GM20000 (cell line): Measurements from ENCODE around the gene CPTP.
"Not testable (repeated sequence)": the region's sequence is repeated elsewhere in the genome, so short reads cannot be mapped to it uniquely, and the experiment has no call there.

Experiments
- DNase-seq: peaks from one replicate; pipeline ENCODE4 v3.0.0; 2012; ENCODE audit warnings: low spot score
- TF ChIP-seq, protein P1 (sequence below): IDR thresholded peaks from 2 replicates; pipeline ENCODE4 v1.5.1; 2012; ENCODE audit warnings: mild to moderate bottlenecking, control low read depth; ENCODE audit errors: extremely low read depth, missing control alignments

CPTP gene

DNA sequence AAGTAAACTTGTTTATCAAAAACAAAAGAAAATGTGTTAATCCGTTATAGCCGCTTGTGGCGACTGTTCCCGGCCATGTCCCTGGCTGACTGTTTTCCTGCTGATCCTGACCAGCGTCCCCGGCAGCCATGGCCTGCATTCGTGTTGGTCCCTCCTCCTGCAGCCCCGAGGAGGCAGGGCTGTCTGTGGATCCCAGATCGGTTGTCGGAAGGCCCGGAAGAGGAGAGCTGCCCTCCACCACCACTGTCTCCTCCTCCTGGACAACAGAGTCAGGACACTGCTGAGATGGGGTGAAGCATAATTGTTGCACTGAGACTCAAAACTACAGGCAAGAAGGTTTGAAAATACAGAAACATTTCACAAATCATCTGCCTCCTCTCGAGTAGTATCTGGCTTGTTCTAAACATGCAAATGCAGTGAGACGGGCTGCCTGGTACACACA lies 37.4 kb downstream of the CPTP start:
- TF ChIP-seq, protein P1, sequence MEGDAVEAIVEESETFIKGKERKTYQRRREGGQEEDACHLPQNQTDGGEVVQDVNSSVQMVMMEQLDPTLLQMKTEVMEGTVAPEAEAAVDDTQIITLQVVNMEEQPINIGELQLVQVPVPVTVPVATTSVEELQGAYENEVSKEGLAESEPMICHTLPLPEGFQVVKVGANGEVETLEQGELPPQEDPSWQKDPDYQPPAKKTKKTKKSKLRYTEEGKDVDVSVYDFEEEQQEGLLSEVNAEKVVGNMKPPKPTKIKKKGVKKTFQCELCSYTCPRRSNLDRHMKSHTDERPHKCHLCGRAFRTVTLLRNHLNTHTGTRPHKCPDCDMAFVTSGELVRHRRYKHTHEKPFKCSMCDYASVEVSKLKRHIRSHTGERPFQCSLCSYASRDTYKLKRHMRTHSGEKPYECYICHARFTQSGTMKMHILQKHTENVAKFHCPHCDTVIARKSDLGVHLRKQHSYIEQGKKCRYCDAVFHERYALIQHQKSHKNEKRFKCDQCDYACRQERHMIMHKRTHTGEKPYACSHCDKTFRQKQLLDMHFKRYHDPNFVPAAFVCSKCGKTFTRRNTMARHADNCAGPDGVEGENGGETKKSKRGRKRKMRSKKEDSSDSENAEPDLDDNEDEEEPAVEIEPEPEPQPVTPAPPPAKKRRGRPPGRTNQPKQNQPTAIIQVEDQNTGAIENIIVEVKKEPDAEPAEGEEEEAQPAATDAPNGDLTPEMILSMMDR, result no peak
- no peak for DNase-seq

DNA sequence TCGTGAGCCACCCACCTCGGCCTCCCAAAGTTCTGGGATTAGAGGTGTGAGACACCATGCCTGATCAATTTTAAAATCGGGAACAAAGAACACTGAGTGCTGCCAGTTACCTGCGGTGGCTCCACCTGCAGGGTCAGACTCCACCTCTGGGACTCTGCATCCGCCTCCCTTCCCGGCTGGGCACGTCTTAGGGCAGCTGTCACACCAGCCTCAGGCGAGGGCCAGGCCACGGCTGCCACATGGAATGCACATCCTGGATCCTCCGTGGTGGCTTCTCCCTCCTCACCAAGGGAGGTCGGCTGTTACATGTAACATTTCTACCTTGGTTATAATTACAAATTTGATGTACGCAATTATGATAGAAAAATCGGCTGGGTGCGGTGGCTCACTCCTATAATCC lies 39.7 kb downstream of the CPTP start:
- DNase-seq, result no peak
- TF ChIP-seq, protein P1, result no peak

DNA sequence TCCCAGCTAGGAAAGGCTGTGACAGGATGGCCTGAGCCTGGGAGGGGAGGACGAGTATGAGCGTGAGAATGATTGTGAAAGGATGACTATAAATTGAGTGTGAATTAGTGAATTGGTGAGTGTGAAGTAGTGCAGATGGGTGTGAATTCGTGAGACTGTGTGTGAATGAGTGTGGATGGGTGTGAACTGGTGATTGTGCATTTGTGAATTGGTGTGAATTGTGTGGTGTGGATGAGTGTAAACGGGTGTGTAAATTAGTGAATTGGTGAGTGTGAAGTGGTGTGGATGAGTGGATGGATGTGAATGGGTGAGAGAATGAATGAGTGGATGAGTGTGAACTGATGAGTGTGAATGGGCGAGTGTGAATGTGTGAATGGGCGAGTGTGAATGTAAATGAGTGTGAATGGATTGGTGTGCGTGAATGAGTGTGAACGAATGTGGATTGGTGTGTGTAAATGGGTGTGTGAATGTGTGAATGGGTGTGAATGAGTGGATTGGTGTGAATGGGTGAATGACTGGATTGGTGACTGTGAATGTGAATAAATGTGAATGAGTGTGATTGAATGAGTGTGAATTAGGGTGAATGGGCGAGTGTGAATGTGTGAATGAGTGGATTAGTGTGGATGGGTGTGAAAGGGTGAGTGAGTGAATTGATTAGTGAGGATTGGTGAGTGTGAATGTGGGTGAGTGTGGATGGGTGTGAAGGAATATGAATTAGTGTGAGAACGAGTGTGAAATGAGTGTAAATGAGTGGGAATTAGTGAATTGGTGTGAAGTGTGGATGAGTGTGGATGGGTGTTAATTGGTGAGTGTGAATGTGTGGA lies 41.5 kb downstream of the CPTP start:
- no peak for DNase-seq

DNA sequence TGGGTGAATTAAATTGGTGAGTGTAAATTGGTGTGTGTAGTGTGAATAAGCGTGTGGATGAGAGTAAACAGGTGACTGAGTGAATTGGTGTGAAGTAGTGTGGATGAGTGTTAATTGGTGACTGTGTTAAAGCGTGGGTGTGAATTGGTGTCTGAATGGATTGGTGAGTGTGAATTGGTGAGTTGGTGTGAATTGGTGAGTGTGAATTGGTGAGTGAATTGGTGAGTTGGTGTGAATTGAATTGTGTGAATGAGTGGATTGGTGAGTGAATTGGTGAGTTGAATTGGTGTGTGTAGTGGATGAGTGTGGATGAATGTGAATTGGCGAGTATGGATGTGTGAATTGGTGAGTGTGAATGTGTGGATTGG lies 42.1 kb downstream of the CPTP start:
- TF ChIP-seq, protein P1, result no peak

More for the DNA sequence above, 41.5 kb downstream of the CPTP start:
- TF ChIP-seq, protein P1, result no peak

DNA sequence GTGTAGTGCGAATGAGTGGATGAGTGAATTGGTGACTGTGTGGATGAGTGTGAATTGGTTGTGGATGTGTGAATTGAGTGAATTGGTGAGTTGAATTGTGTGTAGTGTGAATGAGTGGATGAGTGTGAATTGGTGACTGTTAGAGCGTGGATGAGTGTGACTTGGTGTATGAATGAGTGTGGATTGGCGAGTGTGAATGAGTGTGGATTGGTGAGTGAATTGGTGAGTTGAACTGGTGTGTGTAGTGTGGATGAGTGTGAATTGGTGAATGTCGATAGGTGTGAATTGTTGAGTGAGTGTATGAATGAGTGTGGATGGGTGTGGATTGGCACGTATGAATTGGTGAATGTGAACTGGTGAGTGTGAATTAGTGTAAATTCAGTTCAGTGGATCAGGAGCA lies 42.7 kb downstream of the CPTP start:
- no peak for DNase-seq
- TF ChIP-seq, protein P1, result no peak

More for the DNA sequence above, 42.1 kb downstream of the CPTP start:
- DNase-seq, result no peak

DNA sequence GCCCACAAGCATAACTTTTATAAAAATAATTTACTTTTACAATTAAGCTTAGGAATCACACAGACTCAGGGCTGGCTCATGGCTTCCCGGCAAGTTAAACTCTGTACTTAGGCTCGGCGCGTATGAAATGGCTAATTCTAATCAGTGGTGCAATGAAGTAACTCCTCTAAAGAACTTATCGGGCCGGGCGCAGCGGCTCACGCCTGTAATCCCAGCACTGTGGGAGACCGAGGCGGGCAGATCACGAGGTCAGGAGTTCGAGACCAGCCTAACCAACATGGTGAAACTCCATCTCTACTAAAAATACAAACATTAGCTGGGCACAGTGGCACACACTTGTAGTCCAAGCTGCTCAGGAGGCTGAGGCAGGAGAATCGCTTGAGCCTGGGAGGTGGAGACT lies 45.5 kb downstream of the CPTP start:
- DNase-seq, result not testable (repeated sequence)

DNA sequence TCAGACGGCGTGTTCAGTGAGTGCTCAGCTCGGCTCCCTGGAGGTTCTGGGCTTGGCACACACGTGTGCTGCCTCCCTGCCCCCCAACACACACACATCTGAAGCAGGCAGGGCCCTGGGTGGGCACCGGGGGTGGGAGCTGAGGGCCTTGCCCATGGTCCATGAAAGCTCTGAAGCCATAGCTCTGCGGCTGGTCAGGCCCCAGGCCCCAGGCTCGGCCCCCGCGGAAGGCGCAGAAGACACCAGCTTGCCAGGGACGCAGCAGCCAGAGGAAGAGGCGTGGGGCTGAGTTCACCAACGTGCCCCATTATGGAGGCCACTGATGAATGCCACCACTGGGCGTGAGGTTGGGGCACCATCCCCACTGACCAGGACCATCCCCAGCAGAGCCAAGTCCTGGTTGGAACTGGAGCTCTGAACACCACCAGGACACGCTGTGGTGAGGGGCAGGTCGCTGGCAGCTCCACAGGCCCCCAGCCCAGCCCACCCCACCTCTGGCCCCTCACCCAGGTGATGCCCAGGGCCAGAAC lies 46.2 kb downstream of the CPTP start:
- TF ChIP-seq, protein P1, result no peak
- no peak for DNase-seq

DNA sequence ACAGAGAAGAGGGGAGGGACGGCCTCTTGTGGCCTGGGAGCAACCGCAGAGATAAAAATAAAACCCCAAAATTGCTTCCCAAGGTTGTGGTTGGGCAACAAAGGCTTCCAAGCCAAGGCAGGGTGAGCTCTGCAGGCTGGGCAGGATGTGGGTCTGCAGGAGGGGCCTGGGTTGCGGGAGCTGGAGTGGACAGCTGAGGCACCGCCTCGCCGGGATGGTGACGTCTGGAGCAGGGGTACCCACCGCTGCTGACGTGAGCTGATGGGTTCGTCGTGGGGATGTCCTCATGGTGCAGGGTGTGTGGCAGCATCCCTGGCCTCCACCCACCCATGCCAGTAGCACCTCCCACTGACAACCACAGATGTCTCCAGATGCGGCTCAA lies 46.8 kb downstream of the CPTP start:
- TF ChIP-seq, protein P1, result no peak
- DNase-seq, result no peak
